HepG2 (cell line): ENCODE data around the gene SRGAP3. TPM values are rescaled to one million over a fixed set of nuclear protein-coding genes. Genes with fewer than 3 reads are reported as not detected.

Experiments
- ATAC-seq: fragments of 200-7000 bp; cut with Tn5 transposase; 3 replicates; pipeline ENCODE4 v1.9.1; 2020; ENCODE audit warnings: mild to moderate bottlenecking, moderate library complexity
- BruUV-seq: library from RNA; stranded (reverse); fragments of 400-500 nt; replicated peaks from 2 replicates; lab custom pipeline; 2021; lab: Mats Ljungman, UMichigan
- CTCF ChIA-PET: fragments of 300-600 bp; formaldehyde crosslinking; extraction: SDS; loops from one replicate; lab custom pipeline; 2021; ENCODE audit warnings: low total read pairs, inconsistent platforms, low intra/inter-chr PET ratio; lab: Yijun Ruan, JAX
- POLR2A ChIA-PET: fragments of 350-600 bp; sonication (Branson Sonifier 250); formaldehyde crosslinking; loops from one replicate; lab custom pipeline; 2020; ENCODE audit warnings: antibody characterized with exemption, inconsistent platforms; lab: Yijun Ruan, JAX
- DNase-seq: peaks from one replicate; pipeline ENCODE4 v3.0.0-alpha.2; 2015; ENCODE audit warnings: low spot score
- FAIRE-seq: peaks from 3 replicates; lab custom pipeline; 2011; peaks lifted over from hg19 to GRCh38; lab: Jason Lieb, UNC
- H2AFZ ChIP-seq: one replicate; pipeline ENCODE4 v1.6.1; 2011; ENCODE audit warnings: low read length, inconsistent platforms
- H3K27ac ChIP-seq: fragments of 300-600 bp; 3 replicates; pipeline ENCODE4 v1.8.0; 2011; ENCODE audit warnings: mixed run types, mild to moderate bottlenecking, mixed read lengths, low read length, inconsistent platforms; ENCODE audit not compliant: insufficient read depth; ENCODE audit errors: extremely low read length
- H3K27me3 ChIP-seq, 2 experiments: fragments of 200-600 bp in 1 of 2; 2 replicates in 1 of 2; 3 replicates in 1 of 2; pipeline versions ENCODE4 v1.6.0 to v1.8.0; 2011; ENCODE audit warnings: low read length in 2 of 2, mild to moderate bottlenecking in 2 of 2, moderate library complexity in 2 of 2, inconsistent platforms in 1 of 2; ENCODE audit not compliant: insufficient read depth in 2 of 2, control insufficient read depth in 1 of 2
- H3K36me3 ChIP-seq, 2 experiments: fragments of 200-600 bp in 1 of 2; replicated peaks in 1 of 2; 2 replicates in 1 of 2; 3 replicates in 1 of 2; pipeline versions ENCODE4 v1.5.1 to v1.8.0; 2011; ENCODE audit warnings: low read length in 2 of 2, inconsistent platforms in 1 of 2; ENCODE audit not compliant: insufficient read depth in 2 of 2, control insufficient read depth in 1 of 2
- H3K4me1 ChIP-seq: 2 replicates; pipeline ENCODE4 v1.5.1; 2012; ENCODE audit warnings: low read length, inconsistent platforms; ENCODE audit not compliant: insufficient read depth
- H3K4me2 ChIP-seq: 2 replicates; pipeline ENCODE4 v1.6.0; 2011; ENCODE audit warnings: low read depth, low read length, inconsistent platforms
- H3K4me3 ChIP-seq, 3 experiments: fragments of 200-600 bp in 1 of 3; sonication (generic), shearing (Covaris generic) in 1 of 3; replicated peaks in 1 of 3; 2 replicates each; pipeline ENCODE4 v1.5.1; 2011 to 2016; ENCODE audit warnings: low read length in 3 of 3, inconsistent platforms in 2 of 3, low read depth in 2 of 3, mild to moderate bottlenecking in 2 of 3, control low read depth in 1 of 3, mixed read lengths in 1 of 3; ENCODE audit not compliant: insufficient read depth in 1 of 3
- H3K79me2 ChIP-seq: one replicate; pipeline ENCODE4 v1.6.1; 2011; ENCODE audit warnings: low read length, inconsistent platforms; ENCODE audit not compliant: insufficient read depth
- H3K9ac ChIP-seq: 2 replicates; pipeline ENCODE4 v1.6.0; 2011; ENCODE audit warnings: mild to moderate bottlenecking, low read depth, low read length, inconsistent platforms; ENCODE audit not compliant: insufficient read depth
- H3K9me3 ChIP-seq: 2 replicates; pipeline ENCODE4 v1.5.1; 2012; ENCODE audit warnings: mild to moderate bottlenecking, low read length
- H4K20me1 ChIP-seq: 2 replicates; pipeline ENCODE4 v1.6.0; 2011; ENCODE audit warnings: inconsistent platforms, mild to moderate bottlenecking, low read length, moderate library complexity; ENCODE audit not compliant: insufficient read depth
- ARHGAP35 ChIP-seq: sonication (generic); formaldehyde crosslinking; IDR thresholded peaks from 2 replicates; pipeline ENCODE4 v1.9.0; 2022; ENCODE audit warnings: mild to moderate bottlenecking, inconsistent platforms, moderate library complexity, missing genetic modification reagents, borderline replicate concordance
- DRAP1 ChIP-seq: IDR thresholded peaks from 2 replicates; pipeline ENCODE4 v1.6.1; 2016; ENCODE audit warnings: missing genetic modification reagents, missing compliant biosample characterization
- FIP1L1 ChIP-seq: fragments of 200-400 bp; formaldehyde crosslinking; IDR thresholded peaks from 2 replicates; pipeline ENCODE4 v1.6.1; 2018; ENCODE audit warnings: low read depth, mild to moderate bottlenecking, low read length, moderate library complexity, borderline replicate concordance; ENCODE audit not compliant: insufficient read depth
- GMEB2 ChIP-seq: IDR thresholded peaks from 2 replicates; pipeline ENCODE4 v1.6.1; 2016; ENCODE audit warnings: missing biosample characterization, missing genetic modification reagents, low read depth
- HNRNPL ChIP-seq: fragments of 200-400 bp; formaldehyde crosslinking; IDR thresholded peaks from 2 replicates; pipeline ENCODE4 v1.6.1; 2017; ENCODE audit warnings: mild to moderate bottlenecking, low read depth, low read length
- ONECUT2 ChIP-seq: sonication (generic); formaldehyde crosslinking; IDR thresholded peaks from 2 replicates; pipeline ENCODE4 v1.4.0; 2020; ENCODE audit warnings: missing genetic modification reagents
- PAX8 ChIP-seq: sonication (generic); formaldehyde crosslinking; IDR thresholded peaks from 2 replicates; pipeline ENCODE4 v1.8.0; 2022; ENCODE audit warnings: mild to moderate bottlenecking, missing genetic modification reagents, borderline replicate concordance
- PPARG ChIP-seq: conservative IDR thresholded peaks from 2 replicates; pipeline ENCODE4 v1.6.1; 2016; ENCODE audit warnings: missing biosample characterization, missing genetic modification reagents
- SP2 ChIP-seq: sonication (generic); formaldehyde crosslinking; IDR thresholded peaks from 2 replicates; pipeline ENCODE4 v1.5.1; 2020; ENCODE audit warnings: mild to moderate bottlenecking, missing genetic modification reagents
- THYN1 ChIP-seq: sonication (generic); formaldehyde crosslinking; IDR thresholded peaks from 2 replicates; pipeline ENCODE4 v1.8.1; 2023; ENCODE audit warnings: low read depth, mild to moderate bottlenecking, moderate library complexity, missing genetic modification reagents, borderline replicate concordance
- TP53 ChIP-seq: sonication (generic); formaldehyde crosslinking; conservative IDR thresholded peaks from 2 replicates; pipeline ENCODE4 v1.4.0; 2020; ENCODE audit warnings: missing genetic modification reagents
- ZBTB25 ChIP-seq: IDR thresholded peaks from 2 replicates; pipeline ENCODE4 v1.6.1; 2018; ENCODE audit warnings: missing genetic modification reagents
- ZBTB44 ChIP-seq: sonication (generic); formaldehyde crosslinking; IDR thresholded peaks from 2 replicates; pipeline ENCODE4 v1.4.0; 2020; ENCODE audit warnings: missing genetic modification reagents
- ZBTB7B ChIP-seq: sonication (generic); formaldehyde crosslinking; IDR thresholded peaks from 2 replicates; pipeline ENCODE4 v1.4.0; 2020; ENCODE audit warnings: missing genetic modification reagents
- ZNF234 ChIP-seq: sonication (generic); formaldehyde crosslinking; conservative IDR thresholded peaks from 2 replicates; pipeline ENCODE4 v1.5.1; 2020; ENCODE audit warnings: mild to moderate bottlenecking, missing genetic modification reagents
- ZNF710 ChIP-seq: sonication (generic); formaldehyde crosslinking; IDR thresholded peaks from 2 replicates; pipeline ENCODE4 v1.5.0; 2020; ENCODE audit warnings: mild to moderate bottlenecking, missing genetic modification reagents, borderline replicate concordance
- ZSCAN25 ChIP-seq: sonication (generic); formaldehyde crosslinking; IDR thresholded peaks from 2 replicates; pipeline ENCODE4 v1.8.0; 2022; ENCODE audit warnings: mild to moderate bottlenecking, missing genetic modification reagents
- WGBS: methylation state at CpG from one replicate; pipeline ENCODE4 v1.1.6; 2017; ENCODE audit warnings: low lambda C conversion rate; 5-methylcytosine and 5-hydroxymethylcytosine counted together
- in situ Hi-C: cut with HindIII; loops from 2 replicates; pipeline ENCODE4 v1.10.0; 2017; ENCODE audit warnings: low pct_unique_long_range_greater_than_20kb; ENCODE audit not compliant: extremely low pct_ligation_motif_present
- intact Hi-C: fragments of 100-400 bp; cut with micrococcal nuclease; formaldehyde crosslinking; loops from one replicate; pipeline ENCODE4 v1.10.0; 2022; ENCODE audit not compliant: unreplicated experiment
- polyA plus RNA-seq, 8 experiments: library from polyadenylated mRNA; depleted of rRNA in 3 of 8; stranded (reverse) in 7 of 8; unstranded in 1 of 8; fragments of >200 nt; fragmentation: Illumina TruSeq in 4 of 8; extraction: Trizol in 4 of 8; gene quantifications; 2 replicates each; pipeline versions ENCODE4 v1.2.1 to v1.2.3, GENCODE V29; 2011 to 2016; ENCODE audit warnings: low read depth in 4 of 8, missing spikeins in 1 of 8, mixed read lengths in 1 of 8; ENCODE audit not compliant: insufficient read depth in 1 of 8
- total RNA-seq, 5 experiments: library from RNA; depleted of rRNA; stranded (reverse); fragments of >200 nt; fragmentation: Illumina TruSeq; extraction: Trizol; gene quantifications; 2 replicates each; pipeline ENCODE4 v1.2.3, GENCODE V29; 2016; ENCODE audit warnings: low read depth in 1 of 5

Gene SRGAP3
- total and polyA plus RNA-seq, 2 of the 13 experiments (the other 11 are each of a cell fraction or from before 2014, with no cell fraction given) = 1.2 to 1.4 TPM

GRCh38 chr3:9099702-9100512 is 149.5 kb downstream of the SRGAP3 start:
- H3K9ac ChIP-seq = no peak overlapping the region
- no peak for TF ChIP-seq ZNF234 (CRISPR knock-in tag)
- TF ChIP-seq SP2 (CRISPR knock-in tag) = no peak
- no peak for TF ChIP-seq TP53 (CRISPR knock-in tag)
- no peak for TF ChIP-seq ZBTB25 (CRISPR knock-in tag)
- TF ChIP-seq HNRNPL = no peak
- no peak for TF ChIP-seq ZSCAN25
- TF ChIP-seq ARHGAP35 = no peak
- no peak for TF ChIP-seq THYN1 (CRISPR knock-in tag)
- TF ChIP-seq DRAP1 = no peak
- TF ChIP-seq FIP1L1 = no peak
- no peak for TF ChIP-seq ZBTB44 (CRISPR knock-in tag)
- no peak for TF ChIP-seq PAX8 (CRISPR knock-in tag)
- TF ChIP-seq GMEB2 (CRISPR knock-in tag) = no peak
- TF ChIP-seq ONECUT2 (CRISPR knock-in tag) = no peak
- no peak for TF ChIP-seq ZBTB7B (CRISPR knock-in tag)
- TF ChIP-seq ZNF710 (CRISPR knock-in tag) = no peak
- no peak for TF ChIP-seq PPARG (CRISPR knock-in tag)

More at GRCh38 chr3:9099702-9100512, 149.5 kb downstream of the SRGAP3 start:
- DNase-seq = no peak
- Histone ChIP-seq H3K27me3 (peaks cover 0 to 4% of the 10 kb centered on the region in 2 experiments; a peak in 2 of 5 replicates), H3K79me2 (no peaks in the 10 kb centered on the region), H3K4me2 (no peak overlapping the region), H3K36me3 (no peaks in the 10 kb centered on the region), H3K4me1 (no peaks in the 10 kb centered on the region), H3K27ac (no peak overlapping the region), H3K4me3 (no peak overlapping the region), H4K20me1 (no peaks in the 10 kb centered on the region), H3K9me3 (no peaks in the 10 kb centered on the region), H2AFZ (no peak overlapping the region)
- in situ Hi-C loops (no loop called here), intact Hi-C loops (no loop called here)
- no TSS peak for BruUV-seq
- no peak for ATAC-seq
- FAIRE-seq = no peak
- WGBS = 45% methylated on average over 12 of the region's 12 CpGs
- ChIA-PET CTCF (no interaction called here), POLR2A (no interaction called here)
